Right ventricle myocardium inferior (tissue), 1 donor: ENCODE measurements around the gene OR51M1. TPM values are rescaled to one million over a fixed set of nuclear protein-coding genes. Genes with fewer than 3 reads are reported as not detected.
"Not testable (repeated sequence)": the region's sequence is repeated elsewhere in the genome, so short reads cannot be mapped to it uniquely, and the experiment has no call there.

ENCODE experiments used
- ATAC-seq: fragments of 200-7000 bp; cut with Tn5 transposase; one replicate; pipeline ENCODE4 v1.9.1; 2020; ENCODE audit warnings: mild to moderate bottlenecking, moderate library complexity
- DNase-seq: peaks from one replicate; pipeline ENCODE4 v3.0.0; 2021; ENCODE audit errors: missing footprints
- intact Hi-C: fragments of 100-400 bp; cut with DNase I; formaldehyde crosslinking; loops from one replicate; pipeline ENCODE4 v1.11.0; 2022
- long read RNA-seq: library from polyadenylated mRNA; unstranded; transcript quantifications from one replicate; pipeline ENCODE4 v2.0.0, GENCODE V29; 2021
- total RNA-seq: library from RNA; stranded (reverse); fragmentation: NEBNext Ultra II Directional; extraction: Animal tissue kit (Norgen Biotek cat#: 25700); gene quantifications from one replicate; pipeline ENCODE4 v1.2.1, GENCODE V29; 2021
- donor health status: DM: no; HTN: yes; CAD: no; lungs with severe emphysema.

Gene OR51M1, protein sequence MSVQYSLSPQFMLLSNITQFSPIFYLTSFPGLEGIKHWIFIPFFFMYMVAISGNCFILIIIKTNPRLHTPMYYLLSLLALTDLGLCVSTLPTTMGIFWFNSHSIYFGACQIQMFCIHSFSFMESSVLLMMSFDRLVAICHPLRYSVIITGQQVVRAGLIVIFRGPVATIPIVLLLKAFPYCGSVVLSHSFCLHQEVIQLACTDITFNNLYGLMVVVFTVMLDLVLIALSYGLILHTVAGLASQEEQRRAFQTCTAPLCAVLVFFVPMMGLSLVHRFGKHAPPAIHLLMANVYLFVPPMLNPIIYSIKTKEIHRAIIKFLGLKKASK
- total RNA-seq, result not detected
- long read RNA-seq, result 0 reads

DNA sequence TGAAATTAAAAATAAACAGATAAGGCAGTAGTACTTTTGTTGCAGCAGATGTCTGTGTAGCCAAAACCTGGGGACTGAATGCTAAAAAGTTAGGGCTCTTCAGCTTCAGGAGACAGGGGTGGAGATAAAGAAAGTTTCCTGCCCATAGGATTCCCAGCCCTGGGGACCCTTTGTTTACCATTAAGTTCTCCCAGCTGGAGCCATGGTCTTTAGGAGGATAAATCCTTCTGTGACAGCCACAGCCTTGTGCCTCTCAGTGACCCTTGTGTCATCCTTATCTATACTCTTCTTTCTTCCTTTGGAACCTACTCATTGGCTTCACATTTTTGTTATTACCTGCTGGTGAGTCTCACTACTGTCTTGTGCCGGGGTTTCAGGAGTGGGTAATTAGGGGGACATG lies at the start of gene OR51M1:
Gene OR51M1 (plus strand): TSS at position 237 of the 400 bp plus-strand sequence. CDS start 5,587 bp downstream, outside the sequence.
- no peak for ATAC-seq
- DNase-seq, result no peak
- intact Hi-C loops, result loop anchor here (5.0 kb wide), 1 partner anchor 181 kb away; the partner anchor contains the start of gene OR51V1

DNA sequence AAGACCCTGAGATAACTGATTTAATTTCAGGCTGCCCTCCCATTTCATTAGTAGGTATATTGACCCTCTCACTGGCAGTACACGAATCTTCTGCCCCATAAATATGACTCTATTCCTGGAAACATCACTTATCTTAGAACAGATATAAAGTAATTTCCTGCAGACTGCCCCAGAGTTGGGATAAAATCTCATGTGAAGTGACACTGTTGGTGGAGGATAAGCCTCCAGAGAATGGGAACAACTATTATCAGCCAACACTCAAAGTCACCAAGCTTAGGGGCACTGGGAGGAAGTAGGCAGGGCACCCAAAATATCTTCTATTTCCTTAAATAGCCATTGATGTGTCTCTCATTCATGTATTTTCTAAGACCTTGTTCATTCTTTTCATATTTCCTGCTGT lies 48.4 kb upstream of the OR51M1 start:
- intact Hi-C loops, result no loop called here
- DNase-seq, result no peak
- ATAC-seq, result no peak

DNA sequence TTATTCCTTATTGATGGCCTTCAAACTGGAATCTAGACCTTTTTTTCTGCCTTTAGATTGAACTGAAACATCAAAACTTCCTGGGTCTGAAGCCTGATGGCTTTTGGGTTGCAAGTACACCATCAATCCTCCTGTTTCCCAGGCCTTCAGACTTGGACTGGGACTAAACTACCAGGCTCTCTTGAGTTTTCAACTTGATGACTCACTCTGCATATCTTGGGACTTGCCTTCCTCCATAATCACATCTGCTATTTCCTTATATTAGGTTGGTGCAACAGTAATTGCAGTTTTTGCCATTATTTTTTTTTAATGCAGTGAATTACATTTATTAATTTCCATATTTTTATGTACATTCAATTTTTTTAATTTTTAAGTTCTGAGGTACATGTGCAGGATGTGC lies 47.3 kb upstream of the OR51M1 start:
- ATAC-seq, result no peak
- no peak for DNase-seq
- intact Hi-C loops, result no loop called here

DNA sequence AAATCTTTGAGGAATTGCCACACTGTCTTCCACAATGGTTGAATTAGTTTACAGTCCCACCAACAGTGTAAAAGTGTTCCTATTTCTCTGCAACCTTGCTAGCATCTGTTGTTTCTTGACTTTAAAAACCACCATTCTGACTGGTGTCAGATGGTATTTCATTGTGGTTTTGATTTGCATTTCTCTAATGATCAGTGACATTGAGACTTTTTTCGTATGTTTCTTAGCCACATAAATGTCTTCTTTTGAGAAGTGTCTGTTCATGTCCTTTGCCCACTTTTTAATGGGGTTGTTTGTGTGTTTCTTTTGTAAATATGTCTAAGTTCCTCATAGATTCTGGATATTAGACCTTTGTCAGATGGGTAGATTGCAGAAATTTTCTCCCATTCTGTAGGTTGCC lies 46.4 kb upstream of the OR51M1 start:
- intact Hi-C loops, DNase-seq, ATAC-seq: not testable (repeated sequence)

DNA sequence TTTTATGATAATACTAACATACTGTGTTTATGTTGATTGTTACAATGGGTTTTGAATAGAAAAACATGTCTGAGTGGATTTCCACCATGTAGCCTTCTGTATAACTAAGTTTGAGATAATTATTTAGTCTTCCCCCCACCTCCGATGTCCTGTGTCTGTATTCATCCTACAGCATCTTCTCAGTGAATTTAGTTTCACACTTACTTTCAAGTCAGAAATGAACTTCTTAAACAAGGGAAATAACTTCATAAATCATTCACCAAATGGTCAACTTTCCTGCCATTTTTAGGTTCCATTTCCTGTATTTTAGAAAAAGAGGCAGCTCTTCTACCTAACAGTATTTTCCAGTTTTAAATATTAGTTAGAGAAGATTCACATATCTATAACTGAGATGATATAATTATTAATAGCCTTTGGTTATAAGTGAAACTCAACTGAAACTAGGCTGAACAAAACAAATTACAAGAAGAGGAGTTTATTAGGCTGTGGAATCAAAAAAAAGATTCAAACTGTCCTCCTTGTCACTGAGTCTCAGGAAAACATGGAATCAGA lies 43.8 kb upstream of the OR51M1 start:
- intact Hi-C loops, result no loop called here
- no peak for DNase-seq
- ATAC-seq, result no peak

DNA sequence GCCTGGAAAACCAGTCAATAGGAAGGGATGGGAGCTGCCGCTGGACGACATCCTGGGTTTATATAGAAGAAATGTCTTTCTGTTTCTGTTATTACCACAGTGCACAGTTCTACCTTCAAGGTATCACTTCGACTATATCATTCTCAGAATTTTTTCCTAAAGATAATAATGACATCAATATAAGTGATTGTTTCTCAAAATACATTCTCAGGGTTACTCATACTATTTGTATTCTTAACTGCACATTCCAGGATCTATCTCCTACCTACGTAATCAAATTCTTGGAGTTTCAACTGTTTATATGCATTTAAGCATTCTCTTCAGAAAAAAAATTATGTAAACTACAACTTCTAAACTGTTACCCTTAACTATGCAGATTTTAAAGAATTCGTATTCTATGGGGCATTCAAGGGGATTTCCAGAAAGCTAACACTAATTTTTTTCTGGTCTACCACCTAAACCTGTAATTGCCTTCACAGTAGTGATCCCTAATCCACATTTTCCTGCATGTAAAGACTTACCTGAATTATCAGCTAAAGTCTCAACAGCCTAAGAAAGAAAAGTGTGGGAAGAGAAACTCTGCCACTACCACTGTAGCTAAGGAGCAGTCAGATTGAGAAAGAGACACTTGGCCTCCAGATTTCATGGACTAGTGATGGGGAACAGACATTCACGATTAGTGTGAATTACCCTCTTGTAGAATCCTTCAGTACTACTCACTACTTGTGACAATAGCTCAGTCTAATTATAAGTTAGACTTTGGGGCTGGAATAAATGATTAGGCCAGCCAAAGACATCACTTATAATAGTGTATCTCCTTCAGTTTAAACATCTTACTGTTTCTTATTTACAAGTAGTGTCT lies 39.9 kb upstream of the OR51M1 start, which contains the start of gene OR51B5:
Gene OR51B5 (minus strand): TSS at position 51 of the 862 bp plus-strand sequence. CDS start 0 bp downstream, at position 51.
- ATAC-seq (no peak), DNase-seq (no peak)
- intact Hi-C loops, result no loop called here

DNA sequence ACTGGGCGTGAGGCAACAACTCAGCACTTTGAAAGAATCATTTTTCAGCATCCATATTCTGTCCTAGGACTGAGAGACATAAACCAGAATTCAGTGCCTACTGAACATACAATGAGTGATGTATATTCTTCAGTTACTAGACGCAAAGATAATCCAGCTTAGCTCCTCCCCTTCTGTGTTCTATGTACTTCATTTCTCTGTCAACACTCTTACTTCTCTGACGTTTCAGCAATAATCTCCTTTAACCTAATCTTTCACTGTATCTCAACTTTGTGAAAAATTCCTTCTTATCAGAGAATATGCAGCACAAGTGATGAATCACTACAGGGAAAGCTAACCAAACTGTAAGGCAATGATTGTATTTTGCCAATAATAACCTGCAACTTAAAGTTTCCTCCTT lies 37.8 kb upstream of the OR51M1 start:
- DNase-seq (no peak), ATAC-seq (no peak)
- intact Hi-C loops, result no loop called here

DNA sequence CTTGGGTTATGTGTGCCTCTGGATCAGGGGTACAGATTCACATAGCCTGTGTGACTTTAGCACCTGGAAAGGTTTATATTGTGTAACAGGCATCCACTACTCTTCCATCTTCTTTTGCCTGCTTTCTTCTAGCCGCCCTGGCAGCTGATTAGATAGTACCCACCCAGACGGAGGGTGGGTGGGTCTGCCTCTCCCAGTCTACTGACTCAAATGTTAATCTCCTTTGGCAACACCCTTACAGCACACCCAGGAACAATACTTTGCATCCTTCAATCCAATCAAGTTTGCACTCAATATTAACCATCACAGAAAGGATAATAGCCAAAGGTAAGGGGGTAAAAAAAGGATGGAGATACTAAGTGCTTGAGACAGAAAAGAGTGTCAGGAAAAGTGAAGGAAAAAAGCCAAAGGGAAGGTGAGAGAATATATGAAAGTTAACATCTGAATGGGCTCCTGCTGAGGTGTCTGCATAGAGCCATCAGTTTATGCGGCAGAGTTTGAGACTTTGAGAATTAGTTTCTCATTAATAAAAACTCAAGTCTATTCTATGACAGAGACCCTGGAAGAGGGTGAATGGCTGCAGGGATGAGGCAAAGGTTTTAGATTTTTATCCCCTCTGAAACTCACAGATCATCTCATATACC lies 34.9 kb upstream of the OR51M1 start:
- DNase-seq (no peak), ATAC-seq (no peak)
- intact Hi-C loops, result no loop called here

DNA sequence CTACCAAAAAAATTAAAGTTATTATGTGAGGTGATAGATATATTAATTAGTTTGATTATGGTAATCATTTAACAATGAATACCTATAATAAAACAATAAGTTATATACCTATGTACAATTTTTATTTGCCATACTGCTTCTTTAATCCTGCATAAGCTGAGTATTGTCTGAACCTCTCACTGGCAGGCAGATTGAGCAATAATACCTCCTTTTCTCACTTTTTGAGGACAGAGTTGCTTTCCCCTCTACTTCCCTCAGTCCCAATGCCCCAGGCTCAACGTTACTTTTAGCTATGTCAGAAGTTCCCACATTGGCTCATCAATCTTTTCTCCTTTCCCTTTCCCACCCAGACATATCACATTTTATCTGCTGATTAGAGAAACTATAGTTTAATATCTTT lies 34.1 kb upstream of the OR51M1 start:
- intact Hi-C loops, result no loop called here
- DNase-seq (no peak), ATAC-seq (no peak)

DNA sequence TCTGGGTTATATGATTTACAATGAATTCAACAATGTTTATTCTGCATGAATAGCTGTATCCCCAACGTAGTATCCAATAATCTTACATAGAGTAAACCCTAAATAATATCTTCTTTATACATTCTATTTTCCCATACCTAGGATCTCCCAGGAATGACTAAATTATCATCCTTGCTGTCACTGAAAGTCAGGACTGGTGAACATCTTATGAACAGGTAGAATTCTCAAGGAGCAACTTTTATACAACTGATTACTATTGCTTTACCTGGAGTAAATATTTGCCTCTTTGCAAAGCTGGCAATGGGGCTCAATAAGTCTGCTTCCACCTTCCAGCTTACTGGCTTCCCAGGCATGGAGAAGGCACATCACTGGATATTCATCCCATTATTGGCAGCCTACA lies 32.4 kb upstream of the OR51M1 start, which contains the start of gene OR51B6:
Gene OR51B6 (plus strand): TSS at position 301 of the 400 bp plus-strand sequence. CDS start 0 bp downstream, at position 301.
- DNase-seq (no peak), ATAC-seq (no peak)
- intact Hi-C loops, result no loop called here

DNA sequence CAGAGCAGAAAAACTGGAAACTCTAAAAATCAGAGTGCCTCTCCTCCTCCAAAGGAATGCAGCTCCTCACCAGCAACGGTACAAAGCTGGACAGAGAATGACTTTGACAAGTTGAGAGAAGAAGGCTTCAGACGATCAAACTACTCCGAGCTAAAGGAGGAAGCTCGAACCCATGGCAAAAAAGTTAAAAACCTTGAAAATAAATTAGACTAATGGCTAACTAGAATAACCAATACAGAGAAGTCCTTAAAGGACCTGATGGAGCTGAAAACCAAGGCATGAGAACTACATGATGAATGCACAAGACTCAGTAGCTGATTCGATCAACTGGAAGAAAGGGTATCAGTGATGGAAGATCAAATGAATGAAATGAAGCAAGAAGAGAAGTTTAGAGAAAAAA lies 27.6 kb upstream of the OR51M1 start:
- intact Hi-C loops, result not testable (repeated sequence)

DNA sequence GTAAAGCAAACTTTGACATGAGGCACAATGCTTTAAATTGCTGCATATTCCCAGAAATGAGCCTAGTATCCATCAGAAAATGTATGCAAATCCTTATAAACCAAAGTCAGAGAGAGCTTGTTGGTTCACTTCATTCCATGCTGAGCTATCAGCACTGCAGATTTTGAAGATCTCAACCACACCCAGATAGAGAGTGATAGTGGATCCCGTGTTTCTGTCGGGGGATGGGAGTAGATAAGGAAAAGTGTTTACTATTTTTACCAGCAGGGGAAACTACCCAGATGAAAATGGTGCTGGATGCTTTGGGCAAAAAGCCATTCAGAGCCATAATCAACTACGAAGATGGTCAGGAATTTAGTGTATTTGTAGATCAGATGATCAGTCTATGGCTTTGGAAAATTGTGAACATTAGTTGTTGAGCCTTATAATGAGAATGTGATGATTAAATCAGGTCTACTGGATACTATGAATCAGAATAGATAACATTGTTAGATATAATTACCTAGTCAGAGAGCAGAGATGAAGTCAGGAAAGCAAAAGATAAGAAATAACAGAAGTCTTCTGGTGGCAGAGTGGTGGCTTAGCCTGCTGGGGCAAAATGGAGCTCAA lies 21.5 kb upstream of the OR51M1 start:
- ATAC-seq (no peak), DNase-seq (no peak)
- intact Hi-C loops, result no loop called here

More for the DNA sequence above, 27.6 kb upstream of the OR51M1 start:
- not testable (repeated sequence) for DNase-seq, ATAC-seq

DNA sequence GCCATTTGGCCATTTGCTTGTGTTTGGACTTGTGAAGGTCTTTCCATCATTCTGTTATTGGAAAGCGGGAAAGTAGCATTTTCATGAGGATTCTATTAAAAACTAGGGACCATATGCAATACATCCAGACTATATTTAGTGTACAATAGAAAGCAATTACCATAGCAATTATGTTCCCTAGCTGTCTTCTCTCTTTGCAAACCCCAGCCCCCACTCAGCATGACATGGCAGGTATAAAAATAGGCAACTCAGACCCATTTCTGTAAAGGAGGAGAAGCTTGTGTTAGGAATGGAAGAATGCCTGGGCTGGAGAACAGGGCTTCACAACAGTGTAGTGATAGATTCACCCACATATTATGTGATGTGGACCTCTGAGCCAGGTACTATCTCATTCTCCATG lies 19.9 kb upstream of the OR51M1 start:
- no peak for ATAC-seq
- intact Hi-C loops, result no loop called here

DNA sequence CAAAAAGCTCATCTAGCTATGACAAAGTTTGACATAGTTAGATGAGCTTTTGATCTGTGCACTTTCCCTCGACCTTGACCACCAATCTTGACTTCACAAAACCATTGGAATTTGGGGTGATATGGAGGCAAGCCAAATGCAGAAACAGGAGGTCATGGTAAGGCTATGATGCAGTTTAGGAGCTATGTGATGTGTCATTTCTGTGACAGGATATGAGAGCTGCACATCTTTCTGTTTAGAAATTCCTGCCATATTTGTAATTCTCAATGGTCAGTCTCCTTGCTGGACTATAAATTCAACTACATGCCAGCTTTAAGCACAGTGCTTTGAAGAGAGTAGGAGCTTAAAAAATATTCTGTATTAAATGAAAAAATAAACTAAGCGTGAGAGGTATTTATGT lies 19.4 kb upstream of the OR51M1 start:
- intact Hi-C loops, result no loop called here
- no peak for DNase-seq
- ATAC-seq, result no peak

More for the DNA sequence above, 19.9 kb upstream of the OR51M1 start:
- DNase-seq, result no peak

DNA sequence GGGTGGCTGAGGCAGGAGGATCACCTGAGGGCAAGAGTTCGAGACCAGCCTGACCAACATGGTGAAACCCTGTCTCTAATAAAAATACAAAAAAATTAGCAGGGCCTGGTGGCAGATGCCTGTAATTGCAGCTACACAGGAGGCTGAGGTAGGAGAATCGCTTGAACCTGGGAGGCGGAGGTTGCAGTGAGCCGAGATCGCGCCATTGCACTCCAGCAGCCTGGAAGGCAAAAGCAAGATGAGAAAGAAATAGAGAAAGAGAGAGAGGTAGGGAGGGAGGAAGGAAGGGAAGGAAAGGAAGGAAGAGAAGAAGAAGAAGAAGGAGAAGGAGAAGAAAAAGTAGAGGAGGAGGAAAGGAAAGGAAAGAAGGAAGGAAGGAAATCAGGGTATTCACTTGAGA lies 17.2 kb upstream of the OR51M1 start:
- DNase-seq, ATAC-seq: not testable (repeated sequence)
- intact Hi-C loops, result loop anchor here (5.0 kb wide), 1 partner anchor 164 kb away; the partner anchor contains the start of gene OR51V1

DNA sequence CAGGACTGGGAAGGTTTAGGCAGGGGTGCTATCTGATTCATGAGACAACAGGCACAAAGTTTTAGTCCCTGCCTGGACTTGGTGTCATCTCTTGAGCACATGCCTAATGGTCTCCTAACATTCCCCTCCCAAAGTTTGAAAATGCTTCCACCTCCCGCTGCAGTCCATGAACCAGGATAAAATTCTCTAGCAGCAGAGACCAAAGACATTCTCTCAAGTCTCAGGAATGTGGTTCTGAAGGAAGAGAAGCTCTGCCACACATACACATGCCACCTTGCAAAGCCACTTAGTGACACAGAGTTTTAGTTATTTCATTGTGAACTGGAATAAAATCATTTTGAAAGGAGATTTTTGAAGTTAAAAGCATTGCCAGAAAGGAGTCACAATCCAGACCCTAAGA lies 16.8 kb upstream of the OR51M1 start:
- intact Hi-C loops, result loop anchor here (5.0 kb wide), 1 partner anchor 165 kb away; the partner anchor contains the start of gene OR51V1
- DNase-seq, result no peak
- no peak for ATAC-seq

DNA sequence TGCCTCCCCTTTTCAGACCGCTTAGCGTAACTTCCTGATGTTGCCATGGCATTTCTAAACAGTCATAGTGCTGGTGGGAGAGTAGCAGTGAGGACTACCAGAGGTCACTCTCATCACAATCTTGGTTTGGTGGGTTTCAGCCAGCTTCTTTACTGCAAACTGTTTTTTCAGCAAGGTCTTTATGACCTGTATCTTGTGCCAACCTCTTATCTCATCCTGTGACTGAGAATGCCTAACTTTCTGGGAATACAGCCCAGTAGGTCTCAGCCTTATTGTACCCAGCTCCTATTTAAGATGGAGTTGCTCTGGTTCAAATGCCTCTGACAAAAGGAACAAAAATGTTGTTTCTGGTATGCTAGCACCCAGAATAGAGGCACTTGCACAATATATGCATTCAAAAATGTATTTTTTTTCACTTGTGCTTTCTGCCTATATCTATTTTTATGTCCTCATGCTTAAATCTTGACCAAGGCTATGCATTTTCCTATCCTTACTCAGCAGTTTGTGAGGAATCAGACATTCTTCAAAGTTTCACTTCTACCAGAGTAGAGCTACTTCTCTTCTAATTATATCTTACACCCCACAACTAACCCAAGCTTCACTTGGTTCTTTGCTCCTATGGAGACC lies 16.1 kb upstream of the OR51M1 start:
- intact Hi-C loops, result loop anchor here (5.0 kb wide), 1 partner anchor 165 kb away; the partner anchor contains the start of gene OR51V1
- ATAC-seq (peak; percentile 39), DNase-seq (no peak)
